GM19240 (cell line): ENCODE measurements around the gene CSMD2.

Experiments used
- DNase-seq: peaks from one replicate; pipeline ENCODE4 v3.0.0; 2011; ENCODE audit warnings: low spot score; ENCODE audit not compliant: insufficient read length

Gene CSMD2

GRCh38 chr1:33653226-33653625 is 511.8 kb downstream of the CSMD2 start:
- DNase-seq, result no peak

DNA sequence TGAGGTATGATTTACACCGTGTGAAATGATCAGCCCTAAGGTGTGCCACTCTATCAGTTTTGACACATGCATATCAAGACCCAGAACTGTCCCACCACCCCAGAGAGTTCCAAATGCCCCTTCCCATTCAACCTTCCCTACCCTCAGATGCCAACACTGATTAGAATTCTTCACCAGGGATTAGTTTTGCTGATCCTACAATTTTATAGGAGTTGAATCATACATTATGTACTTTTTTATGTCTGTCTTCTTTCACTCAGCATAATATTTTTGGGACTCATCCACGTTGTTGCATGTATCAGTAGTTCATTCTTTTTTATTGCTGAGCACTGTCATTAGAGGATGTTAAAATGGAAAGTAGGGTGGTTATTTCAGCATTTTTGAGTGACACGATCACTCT is 514.3 kb downstream of the CSMD2 start:
- DNase-seq, result no peak

GRCh38 chr1:33649759-33650158 is 515.3 kb downstream of the CSMD2 start:
- DNase-seq, result no peak

DNA sequence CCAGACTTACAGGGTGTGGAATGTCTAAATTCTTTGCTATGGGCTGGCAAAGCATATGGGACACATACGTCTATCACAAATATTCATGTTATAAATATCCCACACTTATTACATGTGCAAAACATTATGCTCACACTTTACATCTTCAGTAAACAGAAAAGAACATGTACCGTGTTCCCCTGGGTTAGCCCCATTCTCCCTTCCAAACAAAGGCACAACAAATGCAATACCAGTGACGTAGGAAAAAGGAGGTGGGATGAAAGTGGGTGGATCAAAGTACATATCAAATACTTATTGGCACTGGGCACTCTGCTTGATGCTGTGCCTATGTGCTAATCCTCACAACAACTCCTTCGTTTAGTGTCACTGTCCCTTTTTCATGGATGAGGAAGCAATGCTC is 521.8 kb downstream of the CSMD2 start:
- DNase-seq, result no peak

DNA sequence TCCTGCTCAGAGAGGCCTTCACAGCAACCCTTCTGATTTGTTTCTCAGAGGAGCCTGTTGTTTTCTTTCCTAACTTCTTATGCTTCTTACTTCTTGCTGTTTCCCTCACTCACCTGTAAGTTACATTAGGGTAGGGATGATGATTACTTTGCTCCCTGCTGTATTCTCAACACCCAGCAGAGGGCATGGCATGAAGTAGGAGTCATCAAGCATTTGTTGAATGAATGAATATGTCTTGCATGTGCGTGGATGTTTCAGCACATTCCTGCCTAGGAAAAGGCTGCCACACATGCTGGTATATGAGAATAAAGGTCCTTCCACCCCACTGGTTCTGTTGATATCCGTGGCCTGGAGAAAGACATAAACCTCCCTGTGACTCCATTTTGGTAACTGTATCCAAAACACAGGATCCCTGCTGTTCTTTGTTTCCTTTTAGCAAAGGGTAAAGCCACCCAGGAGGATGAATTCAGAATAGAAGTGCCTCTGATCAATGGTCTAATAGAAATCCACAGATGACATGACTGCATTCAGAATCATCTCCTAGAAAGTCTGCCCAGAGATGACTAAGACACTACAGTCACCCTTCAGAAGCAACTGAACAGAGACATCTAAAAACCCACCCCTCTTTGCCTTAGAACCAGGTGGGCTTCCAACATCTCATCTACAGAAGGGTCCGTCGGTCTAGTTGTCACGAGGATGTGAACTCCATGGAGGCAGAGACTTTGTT is 523.8 kb downstream of the CSMD2 start:
- DNase-seq, result no peak

GRCh38 chr1:33640114-33640660 is 524.8 kb downstream of the CSMD2 start:
- DNase-seq, result no peak

- no peak for DNase-seq
Observed at GRCh38 chr1:33637846-33638440, 527.1 kb downstream of the CSMD2 start.

DNA sequence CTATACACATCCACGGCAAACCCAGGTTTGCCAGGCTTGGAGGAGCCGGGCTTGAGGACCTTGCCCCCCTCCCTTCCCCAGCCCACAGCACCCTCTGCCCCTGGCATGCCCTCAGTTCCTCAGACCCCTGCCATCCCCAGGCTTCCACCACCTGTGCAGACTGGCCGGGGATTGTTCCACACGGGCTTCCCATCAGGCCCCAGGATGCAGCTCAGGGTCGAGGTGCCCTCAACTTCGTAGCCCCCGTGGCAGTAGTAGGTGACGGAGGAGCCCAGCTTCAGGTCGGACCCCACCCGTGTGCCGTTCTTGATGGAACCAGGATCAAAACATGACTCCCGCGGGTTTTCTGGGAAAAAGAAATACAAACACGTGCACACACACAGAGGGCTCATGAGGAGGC is 528.8 kb downstream of the CSMD2 start:
- no peak for DNase-seq

DNA sequence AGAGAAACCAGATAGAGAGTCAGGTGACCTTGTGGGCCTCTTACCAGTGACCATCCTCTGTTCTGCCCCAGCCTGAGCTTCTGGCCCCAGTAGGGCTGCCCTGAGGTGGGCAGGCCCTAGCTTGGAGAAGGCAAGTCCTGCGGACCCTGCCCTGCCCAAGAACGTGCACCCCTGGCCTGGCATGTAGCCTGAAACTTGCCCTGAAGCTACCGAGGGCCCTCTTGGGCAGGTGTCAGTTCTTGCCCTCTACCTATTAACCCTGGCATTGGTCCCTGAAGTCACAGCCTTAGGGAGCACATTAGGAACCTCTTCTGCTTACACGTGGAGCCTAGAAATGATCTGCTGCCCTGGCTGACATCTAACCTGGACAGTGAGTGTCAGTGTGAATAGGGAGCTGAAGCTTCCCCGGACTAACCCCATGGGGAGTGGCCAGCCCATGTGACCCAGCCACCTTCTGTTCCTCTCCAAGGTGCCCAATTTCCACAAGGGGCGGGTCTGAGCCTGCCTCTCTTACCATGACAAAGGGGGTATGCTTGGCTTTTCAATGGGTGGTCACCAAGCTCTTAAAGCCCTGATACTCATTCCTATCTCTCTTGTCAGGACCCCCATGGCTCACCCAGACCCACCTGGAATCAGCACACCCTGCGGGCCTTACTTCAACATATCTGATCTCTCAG is 529.6 kb downstream of the CSMD2 start:
- DNase-seq, result no peak

DNA sequence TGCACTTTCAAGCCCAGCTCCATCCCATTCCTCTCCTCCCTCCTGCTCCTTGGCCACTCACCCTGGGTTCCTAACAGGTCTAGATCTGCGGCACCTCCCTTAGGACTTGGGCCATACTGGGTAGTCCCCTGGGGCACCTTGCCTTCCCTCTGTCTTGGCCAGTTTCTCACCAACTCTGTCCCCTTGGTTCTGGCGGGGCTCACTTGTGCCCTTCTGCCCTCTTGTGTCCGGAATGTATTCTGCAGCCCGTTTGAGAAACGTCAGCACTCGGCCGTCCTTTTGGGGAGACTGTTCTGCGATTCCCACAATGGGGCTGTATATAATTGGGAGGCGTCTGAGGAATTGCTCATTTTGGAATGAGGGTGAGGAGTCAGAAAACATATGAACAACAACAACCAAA is 530.2 kb downstream of the CSMD2 start:
- DNase-seq, result no peak

DNA sequence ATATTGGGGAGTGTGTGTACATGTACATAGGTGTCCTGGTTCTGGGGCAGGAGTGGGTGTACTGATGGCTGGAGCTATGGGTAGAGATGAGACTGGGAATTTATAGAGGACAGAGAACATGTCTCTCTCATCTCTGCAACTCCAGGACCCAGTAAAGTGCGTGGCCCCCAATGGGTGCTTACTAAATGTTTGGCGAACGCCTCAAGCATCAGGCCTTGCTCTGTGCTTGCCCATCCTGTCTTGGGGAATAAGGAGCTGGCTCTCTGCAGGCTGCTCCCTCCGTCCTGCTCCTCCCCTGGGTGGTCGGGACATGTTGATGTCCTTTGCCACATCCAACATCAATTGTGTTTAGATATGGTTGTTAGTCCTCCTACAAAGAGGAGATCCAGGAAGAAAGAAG is 530.9 kb downstream of the CSMD2 start:
- DNase-seq, result no peak

DNA sequence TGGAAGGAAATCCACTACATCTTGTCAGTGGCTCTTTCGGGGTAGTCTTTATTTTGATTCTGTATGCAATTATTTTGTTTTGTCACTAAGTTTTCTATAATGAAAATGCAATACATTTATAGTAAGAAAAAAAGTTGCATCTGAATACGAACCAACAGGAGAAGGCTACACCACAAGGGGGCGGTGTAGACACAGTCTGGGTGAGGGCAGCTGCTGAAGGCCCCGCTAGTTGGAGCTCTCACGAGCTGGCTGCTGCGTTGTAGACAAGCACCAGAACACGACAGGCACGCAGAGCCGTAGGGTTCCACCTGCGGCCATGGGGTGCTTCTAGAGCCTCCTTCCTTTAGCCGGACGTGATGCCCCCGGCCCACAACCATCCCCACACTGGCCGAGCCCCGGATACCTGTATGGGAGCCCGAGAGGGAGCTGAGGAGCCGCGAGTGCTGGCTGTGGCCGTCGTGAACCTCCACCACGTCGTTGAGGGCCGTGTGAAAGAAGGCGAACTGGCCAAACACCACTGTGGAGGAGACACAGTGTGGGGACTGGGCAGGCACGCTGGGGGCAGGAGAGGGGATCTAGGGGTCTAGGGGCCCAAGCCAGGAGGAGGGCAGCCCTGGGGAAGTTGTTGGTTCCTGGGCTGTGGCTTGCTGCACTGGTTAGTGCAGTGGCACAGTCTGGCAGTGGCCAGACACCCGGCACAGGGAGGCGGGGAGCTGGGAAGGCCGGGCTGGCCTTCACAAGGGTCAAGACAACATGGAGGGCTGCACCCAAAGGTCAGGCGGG is 531.8 kb downstream of the CSMD2 start:
- DNase-seq, result peak; percentile 58

DNA sequence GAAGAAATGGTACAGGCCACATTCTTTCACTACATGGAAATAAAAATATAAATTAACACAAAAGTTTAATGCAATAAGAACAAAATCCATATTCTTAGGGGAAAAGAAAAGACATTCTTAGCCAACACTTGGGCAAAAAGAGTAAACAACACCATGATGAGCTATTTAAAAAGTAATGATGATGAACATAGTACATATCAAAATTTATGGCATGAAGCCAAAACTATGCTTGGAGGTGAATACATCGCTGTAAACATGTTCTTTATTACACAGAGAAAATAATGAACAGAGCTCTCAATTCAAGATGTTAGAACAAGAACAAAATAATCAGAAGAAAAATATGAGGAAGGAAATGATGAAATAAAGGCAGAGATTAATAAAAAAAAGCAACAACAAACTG is 534.3 kb downstream of the CSMD2 start:
- DNase-seq, result no peak

GRCh38 chr1:33626801-33627200 is 538.2 kb downstream of the CSMD2 start:
- no peak for DNase-seq

DNA sequence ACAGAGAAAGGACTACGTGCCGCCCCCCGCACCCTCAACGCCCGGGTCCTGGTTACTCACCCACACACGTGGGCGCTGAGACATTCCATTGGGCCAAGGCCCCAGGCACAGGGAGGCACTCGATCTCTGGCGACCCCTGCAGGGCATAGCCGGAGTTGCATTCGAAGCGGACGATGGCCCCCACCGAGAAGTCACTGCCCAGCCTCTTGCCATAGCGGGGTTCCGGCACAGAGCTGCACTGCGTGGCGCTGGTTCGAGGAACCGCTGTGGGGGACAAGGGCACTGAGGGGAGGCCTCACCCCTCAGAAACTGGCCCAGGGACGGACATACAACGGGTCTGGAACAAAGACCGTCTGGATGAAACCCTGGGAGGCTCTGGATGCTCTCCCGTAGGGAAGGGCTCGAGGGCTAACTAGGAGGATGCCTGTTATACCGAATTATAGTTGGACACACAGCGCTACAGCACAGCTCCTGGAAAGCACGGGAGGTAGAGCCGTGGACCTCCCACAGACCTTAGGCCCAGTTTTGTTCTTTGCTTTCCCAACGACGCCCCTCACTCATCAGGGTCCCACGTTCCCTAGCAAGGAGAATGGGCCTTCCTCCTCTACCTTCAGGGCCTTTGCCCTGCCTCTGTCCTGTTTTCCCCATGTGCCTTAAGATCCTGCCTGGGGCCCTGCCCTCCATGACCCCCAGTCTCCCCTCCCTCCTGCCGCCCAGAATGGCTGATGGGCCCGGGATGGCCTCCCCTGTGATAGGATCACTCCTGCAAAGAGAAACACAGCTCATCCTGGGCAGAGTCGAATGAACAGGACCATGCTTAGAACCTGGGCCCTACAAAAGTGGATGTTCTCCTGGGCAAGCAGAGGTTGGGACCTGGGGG is 539.8 kb downstream of the CSMD2 start:
- no peak for DNase-seq

GRCh38 chr1:33624261-33624990 is 540.6 kb downstream of the CSMD2 start:
- DNase-seq, result no peak

GRCh38 chr1:33623811-33624210 is 541.2 kb downstream of the CSMD2 start:
- DNase-seq, result no peak

DNA sequence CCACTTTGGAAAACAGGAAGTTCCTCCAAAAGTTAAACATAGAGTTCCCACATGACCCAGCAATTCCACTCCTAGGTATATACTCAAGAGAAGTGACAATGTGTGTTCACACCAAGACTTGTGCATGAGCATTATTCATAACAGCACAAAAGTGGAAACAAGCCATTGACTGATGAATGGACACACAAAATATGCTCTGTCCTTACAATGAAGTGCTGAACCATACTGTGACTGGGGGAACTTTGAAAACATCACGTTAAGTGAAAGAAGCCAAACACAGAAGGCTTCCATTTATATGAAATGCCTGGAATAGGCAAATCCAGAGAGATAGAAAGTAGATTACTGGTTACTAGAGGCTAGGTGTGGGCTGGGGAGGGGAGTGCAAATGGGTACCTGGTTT is 542.3 kb downstream of the CSMD2 start:
- DNase-seq, result no peak

DNA sequence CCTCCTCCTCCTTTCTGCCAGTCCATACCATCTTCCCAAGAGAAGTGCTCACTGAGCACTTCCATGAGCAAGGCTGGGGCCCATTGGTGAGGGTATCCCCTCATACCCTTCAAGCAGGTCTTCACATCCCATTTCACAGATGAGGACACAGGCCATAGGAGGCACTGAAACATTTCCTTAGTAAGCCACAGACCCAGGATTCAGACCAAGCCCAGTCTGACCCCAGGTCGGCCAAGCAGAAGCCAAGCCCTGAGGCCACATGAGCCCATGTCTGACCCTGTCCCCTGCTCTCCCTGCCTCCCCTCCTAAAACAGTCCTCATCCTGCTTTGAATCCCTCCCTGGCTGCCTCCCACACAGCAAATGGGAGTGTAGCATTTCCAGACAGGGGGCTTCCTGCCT is 546.4 kb downstream of the CSMD2 start:
- DNase-seq, result no peak

DNA sequence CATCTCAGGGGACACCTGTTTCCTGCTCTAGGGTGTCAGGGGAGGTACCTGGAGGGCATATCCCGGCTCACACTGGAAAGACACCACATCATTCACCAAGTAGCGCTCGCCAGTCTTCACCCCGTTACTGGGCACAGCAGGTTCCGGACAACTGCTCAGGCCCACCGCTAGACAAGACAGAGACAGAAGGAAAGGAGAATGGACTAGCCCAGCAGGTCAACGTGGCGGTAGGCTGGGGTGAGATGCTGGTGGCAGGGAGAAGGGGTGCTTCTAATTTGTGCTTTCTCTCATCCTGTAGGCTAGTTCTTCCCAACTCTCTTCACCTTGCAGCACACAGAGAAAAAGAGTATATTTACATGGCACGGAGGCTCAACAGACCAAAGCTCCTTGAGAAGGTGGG is 547.6 kb downstream of the CSMD2 start:
- no peak for DNase-seq
